Renal pelvis (tissue), 3 donors: ENCODE results near the gene PNP. TPM values are rescaled to one million over a fixed set of nuclear protein-coding genes. Genes with fewer than 3 reads are reported as not detected.

Experiments used
- polyA plus RNA-seq, 3 donors: library from polyadenylated mRNA; unstranded; fragments of 120-200 nt; gene quantifications; one replicate each; pipeline ENCODE4 v1.2.1, GENCODE V29; 2013; ENCODE audit not compliant: insufficient read length in 3 of 3

The PNP gene
- polyA plus RNA-seq, 3 donors: 67.6 to 80.2 (median 78.8) TPM

Other genes starting within 250 kb of the PNP start
- gene OR11H6, start 245.7 kb upstream of the PNP start, polyA plus RNA-seq: not detected
- 1 to 10 TPM in 1 of 3 donors, under 1 TPM in 2; 0.47 to 1.1 (median 0.61) TPM for gene OR11H7, start 240.4 kb upstream of the PNP start, polyA plus RNA-seq
- gene OR11H4, start 230.1 kb upstream of the PNP start, polyA plus RNA-seq: under 1 TPM in 2 of 3 donors, not detected in 1; 0.06 to 0.18 TPM
- gene TTC5, start 163.5 kb upstream of the PNP start, polyA plus RNA-seq: 10 to 100 TPM; 26.1 to 28.2 (median 26.6) TPM
- gene CCNB1IP1, start 136.1 kb upstream of the PNP start, polyA plus RNA-seq: 100 to 1,000 TPM in 2 of 3 donors, 10 to 100 TPM in 1; 97.9 to 130 (median 105) TPM
- 10 to 100 TPM; 47.7 to 60.8 (median 57.6) TPM for gene PARP2, start 125.8 kb upstream of the PNP start, polyA plus RNA-seq
- 10 to 100 TPM; 17.7 to 22.1 (median 19.9) TPM for gene TEP1, start 55.9 kb upstream of the PNP start, polyA plus RNA-seq
- gene KLHL33, start 33.2 kb upstream of the PNP start, polyA plus RNA-seq: under 1 TPM; 0.27 to 0.88 (median 0.56) TPM
- 10 to 100 TPM; 48.5 to 87.7 (median 78.9) TPM for gene OSGEP, start 14.6 kb upstream of the PNP start, polyA plus RNA-seq
- gene APEX1, start 14.2 kb upstream of the PNP start, polyA plus RNA-seq: 100 to 1,000 TPM; 318 to 336 (median 334) TPM
- 10 to 100 TPM; 33.9 to 37.6 (median 35.3) TPM for gene PIP4P1, start 8.0 kb upstream of the PNP start, polyA plus RNA-seq
- gene RNASE10, start 36.1 kb downstream of the PNP start, polyA plus RNA-seq: under 1 TPM in 1 of 3 donors, not detected in 2; 0.23 TPM
- not detected for gene RNASE9, start 91.6 kb downstream of the PNP start, polyA plus RNA-seq
- not detected for gene RNASE11, start 118.6 kb downstream of the PNP start, polyA plus RNA-seq
- not detected for gene RNASE12, start 122.0 kb downstream of the PNP start, polyA plus RNA-seq
- gene OR6S1, start 172.3 kb downstream of the PNP start, polyA plus RNA-seq: not detected
- 1 to 10 TPM; 1.3 to 4.4 (median 2.4) TPM for gene RNASE4, start 215.2 kb downstream of the PNP start, polyA plus RNA-seq
- 1 to 10 TPM; 2.7 to 4.2 (median 3.4) TPM for gene ANG, start 219.4 kb downstream of the PNP start, polyA plus RNA-seq